OCI-LY1 (cell line): ENCODE results near the gene RNF169.

Source experiments
- CTCF ChIP-seq: fragments of 200-600 bp; sonication (generic), shearing (Covaris generic); IDR thresholded peaks from 2 replicates; pipeline ENCODE4 v1.5.1; 2017; ENCODE audit warnings: mild to moderate bottlenecking, antibody characterized with exemption, low read length, moderate library complexity, mixed read lengths
- EZH2 ChIP-seq: fragments of 200-600 bp; sonication (generic), shearing (Covaris generic); IDR thresholded peaks from 2 replicates; pipeline ENCODE4 v1.8.0; 2017; ENCODE audit warnings: borderline replicate concordance, mixed run types, mild to moderate bottlenecking, antibody characterized with exemption, low read length, moderate library complexity, mixed read lengths

- TF ChIP-seq CTCF (no peak), EZH2 (no peak)
These were observed 38.2 kb upstream of the RNF169 start for GRCh38 chr11:74710281-74710938.
